Stomach (tissue), 9 donors: ENCODE measurements around the gene SSH2. TPM values are rescaled to one million over a fixed set of nuclear protein-coding genes. Genes with fewer than 3 reads are reported as not detected.

Experiments used
- DNase-seq, 2 donors: peaks; one replicate each; pipeline versions ENCODE4 v3.0.0 to v3.0.0-alpha.2; 2013 to 2019
- H3K27ac ChIP-seq, 5 donors: fragments of 200-600 bp in 4 of 5; sonication (generic) in 4 of 5; one replicate each; pipeline ENCODE4 v1.5.1; 2013 to 2019; ENCODE audit warnings: mild to moderate bottlenecking in 1 of 5, moderate library complexity in 1 of 5
- H3K27me3 ChIP-seq, 3 donors: fragments of 200-600 bp; sonication (generic); one replicate each; pipeline ENCODE4 v1.5.1; 2017 to 2019; ENCODE audit warnings: mixed run types in 1 of 3
- H3K36me3 ChIP-seq, 4 donors: fragments of 200-600 bp; sonication (generic); 1 replicate in 3 of 4; 2 replicates in 1 of 4; pipeline ENCODE4 v1.5.1; 2016 to 2019
- H3K4me1 ChIP-seq, 4 donors: fragments of 200-600 bp; sonication (generic); one replicate each; pipeline ENCODE4 v1.5.1; 2016 to 2019
- H3K4me3 ChIP-seq, 4 donors: fragments of 200-600 bp; sonication (generic) in 3 of 4; one replicate each; pipeline ENCODE4 v1.5.1; 2016 to 2019; ENCODE audit warnings: mild to moderate bottlenecking in 1 of 4
- H3K9me3 ChIP-seq, 4 donors: fragments of 200-600 bp; sonication (generic); one replicate each; pipeline ENCODE4 v1.5.1; 2016 to 2019
- CTCF ChIP-seq, 7 experiments: fragments of 450-650 bp in 4 of 7; fragments of 200-600 bp in 3 of 7; sonication (generic) in 3 of 7; IDR thresholded peaks; one replicate each; pipeline ENCODE4 v1.5.1; 2016 to 2019; ENCODE audit warnings: antibody characterized with exemption in 7 of 7, control low read depth in 2 of 7, mild to moderate bottlenecking in 1 of 7
- EP300 ChIP-seq: sonication (generic); formaldehyde crosslinking; IDR thresholded peaks from one replicate; pipeline ENCODE4 v1.6.1; 2017; ENCODE audit warnings: antibody characterized with exemption
- POLR2A ChIP-seq, 4 donors: fragments of 450-650 bp; IDR thresholded peaks; one replicate each; pipeline ENCODE4 v1.6.1; 2016; ENCODE audit warnings: antibody characterized with exemption in 4 of 4, control low read depth in 2 of 4, mild to moderate bottlenecking in 1 of 4, moderate library complexity in 1 of 4
- POLR2AphosphoS5 ChIP-seq, 3 donors: sonication (generic); formaldehyde crosslinking; IDR thresholded peaks; one replicate each; pipeline ENCODE4 v1.6.1; 2016; ENCODE audit warnings: antibody characterized with exemption in 3 of 3
- WGBS, 5 donors: extraction: QIAGEN DNeasy Blood & Tissue Kit in 3 of 5; methylation state at CpG; one replicate each; pipeline versions ENCODE4 v1.1.5 to v1.1.7; 2013 to 2018; 5-methylcytosine and 5-hydroxymethylcytosine counted together
- intact Hi-C: fragments of 100-400 bp; cut with DNase I; formaldehyde crosslinking; loops from one replicate; pipeline ENCODE4 v1.15.1; 2023; ENCODE audit warnings: low total_unique reads
- polyA plus RNA-seq, 3 donors: library from polyadenylated mRNA; stranded (reverse); fragments of 200-250 nt; gene quantifications; one replicate each; pipeline ENCODE4 v1.2.3, GENCODE V29; 2013
- total RNA-seq, 5 donors: library from RNA; depleted of rRNA; stranded (reverse); fragments of >200 nt; gene quantifications; one replicate each; pipeline versions ENCODE4 v1.1.0 to v1.2.3, GENCODE V29; 2014 to 2016
- donor health status: healthy with polysubstance abuse.
- donor health status: Bipolar disorder and iron deficiency.
- donor health status: healthy.

The SSH2 gene
- total and polyA plus RNA-seq, 8 donors = 7.8 to 44.9 (median 24.1) TPM

DNA sequence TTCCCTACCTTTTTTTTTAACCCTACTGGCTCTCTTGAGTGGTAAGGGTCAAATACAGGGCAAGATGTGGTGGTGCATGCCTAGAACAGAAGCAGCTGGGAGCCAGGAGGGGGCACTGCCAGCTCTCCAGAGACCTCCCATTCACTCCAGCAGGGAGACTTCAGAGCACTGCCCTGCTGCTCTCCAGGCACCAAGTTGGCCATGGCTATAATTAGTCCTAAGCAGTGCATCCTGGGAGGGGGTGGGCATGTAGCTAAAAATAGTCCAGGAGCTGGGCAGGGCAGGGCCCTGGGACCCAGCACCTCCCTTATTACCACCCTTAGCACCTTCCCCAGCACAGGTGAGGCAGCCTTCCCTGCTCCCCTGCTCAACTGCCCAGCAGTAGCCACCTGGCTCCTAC lies 310.8 kb downstream of the SSH2 start:
- Histone ChIP-seq H3K4me3 (no peak overlapping the region), H3K27ac (no peak overlapping the region), H3K36me3 (no peaks in the 10 kb centered on the region), H3K4me1 (peaks cover 55 to 74% (median 64%) of the 10 kb centered on the region in 4 donors), H3K27me3 (peaks cover 0 to 51% (median 26%) of the 10 kb centered on the region in 3 donors), H3K9me3 (no peaks in the 10 kb centered on the region)
- intact Hi-C loops = no loop called here
- TF ChIP-seq POLR2AphosphoS5 (IDR thresholded peaks at IDR 0.05) = no peak
- TF ChIP-seq CTCF (IDR thresholded peaks at IDR 0.05) = no peak
- no peak for TF ChIP-seq EP300
- TF ChIP-seq POLR2A (IDR thresholded peaks at IDR 0.05) = no peak
- peak in 1 of 2 donors; percentile 58 for DNase-seq

DNA sequence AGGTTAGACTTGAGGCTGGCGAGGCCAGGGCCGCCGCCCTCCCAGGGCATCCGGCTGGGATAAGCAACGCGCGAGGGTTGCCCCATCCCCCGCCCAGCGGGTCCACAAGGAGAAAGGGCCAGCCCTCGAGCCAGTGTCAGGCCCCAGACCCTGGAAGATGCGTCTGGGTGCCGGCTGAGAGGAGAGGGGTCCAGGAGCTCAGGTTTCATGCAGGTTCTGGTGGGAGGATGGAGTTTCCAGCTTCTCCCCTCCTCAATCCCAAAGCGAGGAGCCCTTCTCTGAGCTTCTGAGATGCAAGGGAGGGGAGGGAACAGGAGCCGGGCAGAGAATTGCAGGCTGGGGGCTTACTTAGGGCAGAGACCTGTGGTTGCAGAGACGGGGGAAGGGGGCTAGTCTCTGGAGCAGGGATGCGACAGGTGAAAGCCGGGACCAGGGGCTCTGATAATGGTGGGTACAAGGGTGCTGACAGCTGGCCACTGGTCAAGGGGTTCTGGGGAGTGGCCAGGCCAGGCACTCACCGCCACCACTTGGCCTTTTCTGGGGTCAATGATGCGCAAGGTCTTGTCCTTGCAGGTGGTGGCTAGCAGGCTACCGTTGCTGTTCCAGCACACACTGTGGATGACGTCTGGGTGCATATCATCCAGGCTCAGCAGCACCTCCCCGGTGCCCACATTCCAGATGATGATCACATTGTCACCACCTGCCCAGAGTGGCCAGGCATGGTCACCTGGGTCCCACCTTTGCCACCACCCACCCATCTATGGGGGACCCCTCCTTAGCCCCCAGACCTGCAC lies 311.6 kb downstream of the SSH2 start:
- Histone ChIP-seq H3K4me1 (peaks cover 62 to 80% (median 72%) of the 10 kb centered on the region in 4 donors), H3K27ac (peak overlapping the region in 4 of 5 donors; percentile 45 to 56 (median 52)), H3K27me3 (peaks cover 0 to 58% (median 26%) of the 10 kb centered on the region in 3 donors), H3K36me3 (no peaks in the 10 kb centered on the region), H3K4me3 (peak overlapping the region; percentile 36 to 58 (median 41)), H3K9me3 (no peaks in the 10 kb centered on the region)
- no peak for DNase-seq
- intact Hi-C loops = no loop called here
- 36 to 59% (median 43%) methylated on average over 12 to 22 of the region's 22 CpGs for WGBS, 5 donors
- TF ChIP-seq POLR2AphosphoS5 (IDR thresholded peaks at IDR 0.05) (no peak), POLR2A (IDR thresholded peaks at IDR 0.05) (no peak), CTCF (IDR thresholded peaks at IDR 0.05) (no peak), EP300 (no peak)

DNA sequence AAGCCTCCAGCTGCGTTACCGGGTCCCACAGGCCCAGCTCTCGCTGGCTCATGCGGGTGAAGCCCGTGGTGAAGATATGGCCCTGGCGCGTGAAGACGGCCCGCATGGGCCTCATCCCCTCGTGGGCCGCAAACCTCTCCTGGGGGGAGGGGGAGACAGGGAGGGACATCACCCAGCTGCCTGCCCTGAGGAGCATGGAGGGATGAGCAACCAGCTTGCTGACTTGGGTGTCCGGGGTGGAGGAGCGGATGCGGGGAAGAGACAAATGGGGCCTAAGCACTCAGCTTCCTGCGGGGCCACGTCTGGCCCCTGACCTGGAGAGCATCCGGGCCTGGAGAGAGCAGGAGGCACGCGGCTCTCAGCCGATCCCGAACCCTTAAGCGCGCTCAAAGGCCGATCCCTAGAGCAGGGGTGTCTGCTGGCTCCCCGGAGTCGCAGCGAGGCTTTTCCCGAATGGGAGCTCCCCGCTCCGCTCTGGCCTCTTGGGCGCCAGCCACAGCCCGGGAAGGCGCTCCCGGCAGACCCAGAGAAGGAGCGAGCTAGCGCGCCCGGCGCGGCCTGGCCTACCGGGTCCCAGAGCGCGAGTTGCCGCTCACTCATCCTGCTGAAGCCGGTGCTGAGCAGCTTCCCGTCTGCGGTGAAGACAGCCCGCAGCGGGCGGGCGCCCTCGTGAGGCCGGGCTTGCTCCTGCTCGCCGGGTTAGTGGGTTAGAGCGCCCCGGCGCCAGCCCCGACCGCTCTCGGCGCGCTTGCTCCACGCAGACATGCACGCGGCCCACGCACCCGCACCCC lies 312.4 kb downstream of the SSH2 start:
- peak overlapping the region in 4 of 5 donors; percentile 45 to 56 (median 52) for H3K27ac ChIP-seq
- H3K27me3 ChIP-seq = peaks cover 0 to 65% (median 26%) of the 10 kb centered on the region in 3 donors
- peaks cover 62 to 80% (median 72%) of the 10 kb centered on the region in 4 donors for H3K4me1 ChIP-seq
- DNase-seq = peak; percentile 87 to 89
- TF ChIP-seq POLR2A (IDR thresholded peaks at IDR 0.05) (no peak), EP300 (no peak), POLR2AphosphoS5 (IDR thresholded peaks at IDR 0.05) (peak in 1 of 3 donors; percentile 46), CTCF (IDR thresholded peaks at IDR 0.05) (peak in 5 of 7 experiments; percentile 17 to 65 (median 62))
- H3K36me3 ChIP-seq = no peaks in the 10 kb centered on the region
- WGBS, 5 donors = 3 to 5% (median 4%) methylated on average over 27 to 68 of the region's 68 CpGs; no CpG with 5 or more reads in 1 of the 5 donors
- intact Hi-C loops = no loop called here
- peak overlapping the region; percentile 36 to 58 (median 41) for H3K4me3 ChIP-seq
- no peaks in the 10 kb centered on the region for H3K9me3 ChIP-seq

GRCh38 chr17:29617125-29617480 lies 312.9 kb downstream of the SSH2 start:
- Histone ChIP-seq H3K4me1 (peaks cover 58 to 76% (median 66%) of the 10 kb centered on the region in 4 donors), H3K9me3 (no peaks in the 10 kb centered on the region), H3K27me3 (peaks cover 0 to 66% (median 22%) of the 10 kb centered on the region in 3 donors), H3K36me3 (no peaks in the 10 kb centered on the region), H3K27ac (peak overlapping the region in 2 of 5 donors; percentile 45 to 56), H3K4me3 (peak overlapping the region; percentile 36 to 58 (median 41))
- peak; percentile 83 to 91 for DNase-seq
- 0 to 2% (median 1%) methylated on average over 2 to 16 of the region's 16 CpGs for WGBS, 5 donors
- intact Hi-C loops = no loop called here
- TF ChIP-seq POLR2AphosphoS5 (IDR thresholded peaks at IDR 0.05) = peak in 2 of 3 donors; percentile 5 to 54
- no peak for TF ChIP-seq POLR2A (IDR thresholded peaks at IDR 0.05)
- peak in 5 of 7 experiments; percentile 22 to 63 (median 57) for TF ChIP-seq CTCF (IDR thresholded peaks at IDR 0.05)
- no peak for TF ChIP-seq EP300
